NCI-H345 treated with DMSO at 0.1 percent for 48 hours (cell line): ENCODE results near the gene MUC13.
"Not testable (repeated sequence)": the region's sequence is repeated elsewhere in the genome, so short reads cannot be mapped to it uniquely, and the experiment has no call there.

ENCODE experiments used
- DNase-seq: peaks from one replicate; lab custom pipeline; 2025; ENCODE audit not compliant: unreplicated experiment; lab: John Stamatoyannopoulos, UW

MUC13 gene, protein sequence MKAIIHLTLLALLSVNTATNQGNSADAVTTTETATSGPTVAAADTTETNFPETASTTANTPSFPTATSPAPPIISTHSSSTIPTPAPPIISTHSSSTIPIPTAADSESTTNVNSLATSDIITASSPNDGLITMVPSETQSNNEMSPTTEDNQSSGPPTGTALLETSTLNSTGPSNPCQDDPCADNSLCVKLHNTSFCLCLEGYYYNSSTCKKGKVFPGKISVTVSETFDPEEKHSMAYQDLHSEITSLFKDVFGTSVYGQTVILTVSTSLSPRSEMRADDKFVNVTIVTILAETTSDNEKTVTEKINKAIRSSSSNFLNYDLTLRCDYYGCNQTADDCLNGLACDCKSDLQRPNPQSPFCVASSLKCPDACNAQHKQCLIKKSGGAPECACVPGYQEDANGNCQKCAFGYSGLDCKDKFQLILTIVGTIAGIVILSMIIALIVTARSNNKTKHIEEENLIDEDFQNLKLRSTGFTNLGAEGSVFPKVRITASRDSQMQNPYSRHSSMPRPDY

DNA sequence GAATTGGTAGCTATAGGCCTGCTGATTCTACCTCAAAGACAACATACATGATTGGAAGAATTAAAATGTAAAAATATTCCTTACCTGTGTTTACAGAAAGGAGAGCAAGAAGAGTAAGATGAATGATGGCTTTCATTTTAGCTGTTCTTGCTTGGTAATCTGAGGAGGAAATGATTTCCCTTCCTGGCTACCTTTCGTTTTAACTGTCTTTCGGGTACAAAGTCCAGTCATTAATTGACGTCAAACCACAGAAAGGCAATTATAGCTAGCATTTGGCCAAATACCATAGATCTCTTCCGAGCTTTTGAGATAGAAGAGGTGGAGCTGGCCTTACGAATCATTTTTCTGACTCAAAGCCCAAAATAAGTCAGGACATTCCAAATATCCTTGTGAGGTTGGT lies at the start of gene MUC13:
Gene MUC13 (minus strand): TSS at position 175 of the 400 bp plus-strand sequence. CDS start 39 bp downstream, at position 136.
- no peak for DNase-seq

DNA sequence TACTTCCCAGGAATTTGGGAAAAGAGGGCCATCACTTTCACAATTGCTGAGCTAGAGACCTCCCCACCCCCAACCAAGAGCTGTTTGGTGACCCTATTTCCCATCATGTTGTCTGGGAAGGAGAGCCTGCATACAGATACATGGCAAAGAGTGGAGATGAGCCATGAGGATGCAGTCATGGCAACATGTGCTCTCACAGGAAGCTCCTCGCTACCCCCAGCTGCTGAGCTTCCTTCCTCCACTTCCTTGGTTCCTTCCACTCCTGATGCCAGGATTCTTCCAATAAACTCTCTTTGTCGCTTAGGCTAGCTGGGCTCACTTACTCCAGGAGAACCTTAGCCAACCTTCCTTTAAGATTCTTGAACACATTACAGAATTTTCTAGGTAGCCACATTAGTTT lies 48.3 kb upstream of the MUC13 start:
- DNase-seq: no peak

DNA sequence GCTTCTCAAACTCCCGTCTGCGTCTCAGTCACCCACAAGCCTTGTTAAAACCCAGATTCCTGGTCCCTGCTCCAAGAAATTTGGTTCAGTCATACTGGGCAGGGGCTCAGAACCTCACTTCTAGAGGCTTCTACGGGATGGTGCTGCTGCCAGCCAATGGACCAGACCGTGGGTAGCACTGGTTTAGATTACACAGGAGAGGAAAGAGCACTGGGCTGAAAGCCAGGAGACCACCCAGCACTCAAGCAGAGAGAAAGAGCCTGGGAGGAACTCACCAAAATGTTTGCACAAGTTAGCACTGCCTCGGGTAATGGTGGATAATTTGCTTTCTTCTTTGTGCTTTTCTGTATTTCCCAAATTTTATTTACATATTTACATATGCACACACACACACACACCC lies 46.9 kb upstream of the MUC13 start:
- DNase-seq: no peak

DNA sequence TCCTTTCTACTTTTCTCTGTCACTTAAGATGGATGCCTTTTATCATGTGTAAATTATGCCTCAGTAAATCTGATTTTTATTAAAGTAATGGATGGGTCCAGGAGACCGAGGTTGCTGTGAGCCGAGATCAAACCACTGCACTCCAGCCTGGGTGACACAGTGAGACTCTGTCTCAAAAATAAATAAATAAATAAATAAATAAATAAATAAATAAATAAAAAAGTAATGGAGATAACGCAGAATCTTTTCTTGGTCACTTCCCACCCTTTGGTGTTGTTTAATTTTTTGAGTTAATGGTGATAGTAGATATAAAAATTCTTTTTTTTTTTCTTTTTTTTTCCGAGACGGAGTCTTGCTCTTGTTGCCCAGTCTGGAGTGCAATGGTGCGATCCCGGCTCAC lies 44.1 kb upstream of the MUC13 start:
- DNase-seq: no peak

DNA sequence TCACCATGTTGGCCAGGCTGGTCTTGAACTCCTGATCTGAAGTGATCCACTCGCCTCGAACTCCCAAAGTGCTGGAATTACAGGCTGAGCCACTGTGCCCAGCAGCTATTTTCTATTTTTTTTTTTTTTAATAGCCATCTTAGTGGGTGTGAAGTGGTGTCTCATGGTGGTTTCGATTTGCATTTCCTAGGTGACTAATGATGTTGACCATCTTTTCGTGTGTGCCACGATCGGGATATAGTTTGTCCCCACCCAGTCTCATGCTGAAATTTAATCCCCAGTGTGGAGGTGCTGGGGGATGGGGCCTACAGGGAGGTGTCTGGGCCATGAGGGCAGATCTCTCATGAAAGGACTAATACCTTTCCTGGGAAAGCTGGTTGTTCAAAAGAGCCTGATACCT lies 41.8 kb upstream of the MUC13 start:
- DNase-seq: no peak

DNA sequence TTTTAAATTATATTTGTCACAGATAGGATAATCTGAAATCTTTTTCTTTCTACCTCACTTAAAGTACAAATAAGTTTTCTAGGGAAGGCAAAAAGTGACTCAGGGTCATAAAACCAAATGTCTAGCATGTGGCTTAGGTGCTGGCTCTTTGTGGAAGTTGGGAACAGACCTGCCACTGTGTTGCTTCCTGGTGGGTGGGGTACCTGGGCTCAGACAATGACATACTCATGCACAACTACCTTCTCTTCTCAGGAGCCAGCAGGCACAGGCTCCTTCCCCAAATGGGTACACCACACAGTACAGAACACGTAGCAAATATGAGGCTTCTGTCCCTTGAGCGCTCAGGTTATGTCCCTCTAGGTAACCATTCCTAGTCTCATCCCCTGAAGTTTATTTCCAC lies 40.1 kb upstream of the MUC13 start:
- no peak for DNase-seq

DNA sequence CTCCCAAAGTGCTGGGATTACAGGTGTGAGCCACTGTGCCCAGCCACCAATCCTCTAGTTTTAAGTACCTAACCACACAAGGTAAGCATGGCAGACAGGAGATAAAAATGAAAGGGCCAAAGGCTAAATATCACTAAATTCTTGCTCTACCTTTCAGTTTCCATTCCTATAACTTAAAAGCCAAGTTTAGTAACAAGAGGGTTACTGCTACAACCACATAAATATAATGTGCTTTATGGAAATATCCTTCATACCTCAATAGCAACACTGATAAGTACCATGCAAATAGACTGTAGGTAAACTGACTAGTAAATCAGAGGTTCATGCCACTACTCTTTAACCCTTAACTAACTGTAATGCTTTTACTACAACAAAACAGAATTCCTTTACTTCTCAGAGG lies 38.7 kb upstream of the MUC13 start:
- no peak for DNase-seq

DNA sequence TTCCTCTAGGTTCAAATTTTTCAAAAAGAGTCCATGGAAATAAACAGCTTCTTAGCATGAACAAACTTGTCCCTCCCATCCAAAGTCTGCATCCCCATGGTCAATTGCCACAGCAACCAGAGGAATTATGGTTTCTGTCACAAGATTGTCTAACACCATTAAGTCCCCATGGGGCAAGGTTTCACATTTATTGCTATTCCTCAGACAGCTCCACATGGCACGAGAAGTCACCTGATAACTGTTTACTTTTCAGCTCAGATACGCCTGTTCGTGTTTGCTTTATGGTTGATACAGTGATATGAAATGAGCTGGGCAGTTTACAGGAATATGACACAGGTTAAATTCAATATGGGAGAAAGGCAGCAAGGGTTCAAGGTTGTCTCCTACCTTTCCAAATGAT lies 37.9 kb upstream of the MUC13 start:
- DNase-seq: no peak

DNA sequence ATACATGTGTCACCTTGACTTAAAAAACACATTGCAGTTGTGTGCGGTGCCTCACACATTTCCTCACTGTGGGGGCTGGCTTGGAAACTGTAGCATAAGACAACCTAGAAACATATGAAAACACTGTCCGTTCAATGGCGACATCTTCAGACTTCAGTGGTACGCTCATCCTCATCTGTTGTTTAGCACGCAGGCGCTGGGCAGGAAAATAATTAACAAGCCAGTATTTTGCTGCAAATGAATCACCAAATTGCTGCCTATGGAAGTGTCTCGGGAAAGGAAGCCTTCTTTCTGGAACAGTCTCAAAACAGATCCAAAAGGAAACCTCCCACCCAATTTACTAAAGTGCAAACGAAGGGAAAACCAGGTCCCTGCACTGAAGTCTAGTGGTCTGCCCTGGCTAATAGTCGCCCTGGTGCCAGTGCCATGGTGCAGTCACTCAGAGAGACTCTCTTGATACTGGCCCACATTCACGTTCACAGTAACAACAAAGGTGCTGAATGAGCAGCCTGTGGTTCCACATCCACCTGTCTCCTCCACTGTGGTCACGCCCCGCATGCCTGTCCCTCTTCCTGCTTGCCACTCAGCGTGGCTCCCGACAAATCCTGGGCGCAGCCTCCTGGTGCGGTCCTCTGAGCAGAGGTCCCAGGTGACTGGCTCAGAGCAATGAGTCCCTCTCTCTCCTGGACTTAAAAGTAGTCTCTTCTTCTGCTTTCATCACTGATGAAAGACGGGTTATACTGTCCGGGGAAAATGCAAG lies 35.6 kb upstream of the MUC13 start:
- no peak for DNase-seq

DNA sequence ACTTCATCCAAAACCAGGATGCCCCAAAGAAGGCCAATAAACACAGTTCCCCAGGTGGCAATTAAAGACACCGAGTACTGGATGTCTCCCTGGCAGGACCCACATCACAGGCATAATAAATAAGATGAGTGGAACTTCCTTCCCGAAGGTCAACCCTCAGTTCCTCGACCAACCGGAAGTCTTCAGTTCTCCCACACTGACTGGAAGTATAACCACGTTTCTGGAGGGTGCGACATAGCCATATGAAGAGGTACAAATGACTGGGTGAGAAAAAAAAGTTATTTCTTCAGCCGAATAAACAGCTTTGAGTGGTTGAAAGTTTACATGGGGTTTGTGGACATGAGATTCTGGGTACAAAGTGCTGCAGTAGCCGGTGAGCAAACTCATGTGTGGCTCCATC lies 34.6 kb upstream of the MUC13 start:
- no peak for DNase-seq

DNA sequence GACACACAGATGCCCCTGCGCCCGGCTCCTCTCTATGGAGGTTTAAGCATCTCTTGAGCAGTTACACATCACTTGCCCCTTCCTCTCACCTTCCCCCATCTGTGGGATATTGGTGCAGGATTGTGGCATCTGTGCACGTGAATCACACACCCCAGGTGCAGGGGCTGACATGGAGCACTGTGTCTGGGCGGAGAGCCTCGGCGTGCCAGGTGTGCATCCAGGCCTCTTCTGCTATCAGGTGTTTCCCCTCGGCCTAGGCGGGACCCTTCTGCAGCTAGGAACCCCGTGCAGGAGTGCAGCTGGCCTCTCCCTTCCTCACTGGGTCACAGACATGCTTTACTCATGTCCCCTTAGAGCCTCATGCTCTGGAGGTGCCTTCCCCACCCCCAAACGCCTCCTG lies 33.4 kb upstream of the MUC13 start:
- DNase-seq: no peak

DNA sequence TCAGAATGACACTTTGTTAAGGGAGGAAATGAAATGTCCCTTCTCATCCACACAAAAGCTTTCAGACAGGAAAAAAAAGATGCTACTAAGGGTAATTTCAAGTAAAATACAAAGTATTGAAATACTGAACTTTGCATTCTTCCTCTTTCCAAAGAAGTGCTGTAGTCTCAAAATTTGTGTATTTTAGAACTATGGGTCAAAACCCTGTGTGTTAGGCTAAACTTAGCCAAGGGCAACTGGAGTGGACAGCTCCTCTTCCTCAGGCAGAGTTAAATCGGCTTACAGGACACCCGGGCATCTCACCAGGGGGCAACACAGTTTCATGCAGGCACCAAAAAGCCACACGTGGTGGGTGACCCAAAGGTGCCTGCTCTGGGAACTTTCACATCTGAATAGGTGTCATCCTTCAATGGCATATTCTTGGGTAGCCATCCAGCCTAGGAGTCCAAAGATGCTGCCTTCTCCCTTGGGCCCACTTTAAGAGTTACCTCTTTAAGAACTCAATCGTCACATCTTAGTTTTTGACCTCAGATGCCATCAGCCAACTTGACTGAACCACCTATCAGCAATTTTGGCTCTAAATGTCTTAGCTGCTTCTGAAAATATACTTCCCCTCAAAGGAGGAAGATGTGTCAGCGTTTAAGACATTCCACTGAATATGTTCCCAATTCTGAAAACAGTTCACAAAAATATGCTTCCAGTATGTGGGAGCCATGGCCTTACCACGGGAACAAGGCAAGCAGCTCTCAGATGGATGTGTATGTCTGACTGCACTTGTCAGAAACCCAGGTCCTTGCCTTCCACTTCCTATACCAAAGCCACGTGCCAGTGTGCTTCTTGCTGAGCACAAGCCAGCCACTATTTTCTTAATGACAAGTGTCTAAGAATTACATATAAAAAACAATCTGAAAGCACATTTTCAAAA lies 32.2 kb upstream of the MUC13 start:
- DNase-seq: no peak

DNA sequence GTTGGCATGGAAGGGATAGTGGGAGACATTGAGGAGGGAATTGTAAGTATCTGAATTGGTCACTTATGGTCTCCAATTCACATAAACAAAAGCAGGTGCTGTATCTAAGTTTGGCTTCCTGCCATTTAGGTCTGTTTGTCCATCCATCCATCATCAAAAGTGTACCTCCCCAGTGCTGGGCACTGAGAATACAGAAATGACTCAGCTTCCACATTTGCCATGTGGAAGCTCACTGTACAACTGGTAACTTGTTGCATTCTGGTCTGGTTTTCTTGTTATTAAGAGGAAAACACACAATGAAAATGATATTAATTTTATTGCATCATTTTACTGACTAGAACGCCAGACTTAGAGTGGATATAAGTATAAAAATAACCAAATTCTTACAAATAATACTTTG lies 30.9 kb upstream of the MUC13 start:
- no peak for DNase-seq

DNA sequence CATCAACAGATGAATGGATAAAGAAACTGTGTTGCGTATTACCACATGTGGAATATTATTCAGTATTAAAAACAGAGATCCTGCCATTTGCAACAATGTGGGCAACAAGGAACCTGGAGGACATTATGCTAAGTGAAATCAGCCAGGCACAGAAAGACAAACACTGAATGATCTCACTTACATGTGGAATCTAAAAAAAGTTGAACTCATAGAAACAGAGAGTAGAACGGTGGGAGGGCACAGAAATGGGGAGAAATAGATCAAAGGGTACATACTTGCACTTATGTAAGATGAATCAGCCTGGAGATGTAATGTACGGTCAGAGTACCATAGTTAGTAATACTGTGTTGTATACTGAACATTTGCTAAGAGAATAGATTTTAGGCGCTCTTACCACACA lies 29.8 kb upstream of the MUC13 start:
- DNase-seq: no peak

DNA sequence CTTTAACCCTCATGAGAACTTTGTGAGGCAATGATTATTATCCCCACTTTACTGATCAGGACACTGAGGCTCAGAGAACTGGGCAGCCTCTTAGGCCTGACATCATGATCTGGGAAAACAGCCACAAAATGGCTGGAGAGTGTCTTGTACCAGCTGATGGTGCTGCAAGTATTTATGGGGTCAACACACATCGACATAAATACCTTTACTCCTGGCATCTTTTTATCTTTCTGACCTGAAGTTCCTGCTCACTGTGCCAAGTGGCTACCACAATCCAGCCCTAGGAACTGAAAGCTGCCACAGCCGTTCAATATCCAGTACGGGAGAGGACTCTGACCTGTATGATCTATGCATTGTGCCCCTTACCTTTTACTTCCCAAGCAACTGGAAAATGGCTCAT lies 29.2 kb upstream of the MUC13 start:
- DNase-seq: no peak

DNA sequence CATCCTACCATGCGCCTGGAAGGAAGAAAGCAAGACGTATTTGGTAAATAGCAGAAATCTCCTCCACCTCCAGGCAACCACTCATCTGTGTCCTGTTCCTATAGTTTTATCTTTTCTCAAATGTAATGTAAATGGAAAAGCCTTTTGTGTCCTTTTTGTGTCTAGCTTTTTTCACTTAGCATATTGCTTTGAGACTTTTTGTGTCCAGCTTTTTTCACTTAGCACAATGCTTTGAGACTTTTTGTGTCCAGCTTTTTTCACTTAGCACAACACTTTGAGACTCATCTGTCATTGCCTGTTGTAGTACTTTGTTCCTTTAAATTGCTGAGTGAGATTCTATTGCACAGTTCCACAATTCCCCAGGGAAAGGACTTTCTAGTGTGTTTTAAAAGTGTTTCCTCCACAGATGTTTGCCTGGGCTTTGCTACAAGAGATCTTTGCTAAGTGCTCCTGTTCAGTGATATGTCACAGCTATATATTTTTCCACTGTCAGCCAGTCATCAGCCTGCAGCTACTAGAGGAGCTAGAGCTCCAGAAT lies 27.9 kb upstream of the MUC13 start:
- DNase-seq: no peak

DNA sequence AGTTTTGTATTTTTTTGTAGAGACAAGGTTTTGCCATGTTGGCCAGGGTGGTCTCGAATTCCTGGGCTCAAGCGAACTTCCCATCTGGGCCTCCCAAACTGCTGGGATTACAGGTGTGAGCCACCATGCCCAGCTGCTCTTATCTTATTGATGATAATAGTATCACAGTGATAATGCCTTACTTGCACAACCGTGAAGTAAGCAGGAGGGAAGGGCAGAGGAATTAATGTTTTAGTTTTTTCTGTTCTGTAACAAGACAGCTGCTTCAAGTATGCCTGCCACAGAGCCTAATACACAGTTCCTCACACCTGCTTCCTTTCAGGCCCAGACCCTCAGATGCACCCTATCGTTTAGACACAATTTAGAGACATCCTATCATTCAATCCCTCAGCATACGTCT lies 26.1 kb upstream of the MUC13 start:
- no peak for DNase-seq

DNA sequence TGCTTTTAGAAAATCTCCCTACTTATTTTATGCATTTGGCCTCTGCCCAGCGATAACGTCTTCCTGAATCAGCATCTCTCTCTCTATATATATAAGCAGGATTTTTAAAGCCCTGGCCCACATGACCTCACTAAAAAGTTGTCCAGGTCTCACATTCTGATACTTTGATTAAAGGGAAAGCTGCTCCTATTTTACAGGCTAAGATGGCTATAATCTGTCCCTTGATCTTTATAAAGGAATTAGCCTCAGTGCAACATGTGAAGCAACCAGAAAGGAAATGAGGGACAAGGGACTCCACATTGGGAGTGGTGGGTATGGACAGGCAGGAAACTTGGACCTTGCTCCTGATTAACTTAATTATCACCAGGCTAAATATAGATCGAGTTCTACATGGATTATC lies 25.6 kb upstream of the MUC13 start:
- DNase-seq: no peak

DNA sequence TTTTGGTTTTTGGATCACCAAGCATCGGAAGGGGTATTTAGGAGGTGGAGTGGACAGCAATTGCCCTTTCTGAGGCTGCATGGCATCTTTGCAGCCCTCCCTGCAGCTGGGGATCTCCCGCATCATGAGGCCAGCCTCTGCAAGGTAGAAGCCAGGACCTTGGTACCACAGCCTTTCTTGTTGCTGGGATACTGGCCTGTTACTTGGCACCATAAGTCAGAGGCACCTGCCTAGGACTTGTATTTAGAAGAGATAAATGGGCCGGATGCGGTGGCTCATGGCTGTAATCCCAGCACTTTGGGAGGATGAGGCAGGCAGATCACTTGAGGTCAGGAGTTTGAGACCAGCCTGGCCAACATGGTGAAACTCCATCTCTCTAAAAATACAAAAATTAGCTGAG lies 23.4 kb upstream of the MUC13 start:
- not testable (repeated sequence) for DNase-seq

DNA sequence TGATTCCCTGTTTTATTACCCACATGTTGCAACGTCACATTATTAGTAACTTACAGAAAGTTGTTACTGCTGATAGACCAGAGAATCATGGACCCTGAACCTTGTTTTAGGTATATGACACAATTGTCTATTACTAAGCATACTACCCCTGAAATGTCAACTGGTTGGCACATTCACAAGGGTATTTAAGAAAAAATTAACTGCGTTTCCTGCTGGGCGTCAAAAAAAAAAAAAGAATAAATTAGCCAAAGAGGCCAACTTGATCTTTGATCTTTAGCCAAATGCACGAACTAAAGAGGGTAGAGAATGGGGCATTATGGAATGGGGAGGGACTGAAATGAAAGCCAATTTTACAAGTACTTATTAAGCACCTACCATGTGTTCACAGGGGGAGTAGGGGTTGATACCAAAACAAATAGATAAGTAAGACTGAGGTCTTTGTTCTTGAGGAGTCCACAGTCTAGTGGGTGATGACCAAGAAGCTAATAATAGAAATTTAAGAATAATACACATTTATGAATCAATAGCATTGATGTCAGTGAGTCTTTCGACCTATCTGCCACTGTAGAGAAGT lies 17.8 kb upstream of the MUC13 start:
- DNase-seq: no peak
